SU-DHL-6 (cell line): Measurements from ENCODE around the gene RPP40.

Experiments
- H2AFZ ChIP-seq: fragments of 200-600 bp; sonication (generic); 2 replicates; pipeline ENCODE4 v1.6.1; 2014; ENCODE audit warnings: low read depth, mild to moderate bottlenecking, moderate library complexity, mixed read lengths, antibody characterized with exemption, low read length; ENCODE audit not compliant: severe bottlenecking
- H3F3A ChIP-seq: fragments of 200-600 bp; shearing (Covaris generic); 2 replicates; pipeline ENCODE4 v1.6.0; 2016; ENCODE audit warnings: antibody characterized with exemption, mild to moderate bottlenecking; ENCODE audit not compliant: insufficient read depth
- H3K27ac ChIP-seq: fragments of 200-600 bp; sonication (generic); 2 replicates; pipeline ENCODE4 v1.5.1; 2016; ENCODE audit warnings: low read depth, mild to moderate bottlenecking, low read length, moderate library complexity, mixed read lengths
- H3K27me3 ChIP-seq: fragments of 200-600 bp; sonication (generic), shearing (Covaris generic); 2 replicates; pipeline ENCODE4 v1.6.0; 2014; ENCODE audit warnings: mild to moderate bottlenecking, low read length
- H3K36me3 ChIP-seq: fragments of 200-600 bp; sonication (generic); 2 replicates; pipeline ENCODE4 v1.6.1; 2014; ENCODE audit warnings: mild to moderate bottlenecking, low read length, mixed read lengths
- H3K4me2 ChIP-seq: fragments of 300-600, 200-600 bp; shearing (Covaris generic), sonication (generic); 2 replicates; pipeline ENCODE4 v1.6.0; 2014; ENCODE audit warnings: low read length, low read depth, mild to moderate bottlenecking; ENCODE audit not compliant: poor library complexity, severe bottlenecking
- H3K4me3 ChIP-seq: fragments of 200-600 bp; sonication (generic); 2 replicates; pipeline ENCODE4 v1.5.1; 2014; ENCODE audit warnings: antibody characterized with exemption, low read length, mild to moderate bottlenecking, mixed read lengths; ENCODE audit not compliant: insufficient read depth, poor library complexity, severe bottlenecking
- H3K79me2 ChIP-seq: fragments of 200-600 bp; sonication (generic); 2 replicates; pipeline ENCODE4 v1.6.1; 2014; ENCODE audit warnings: mild to moderate bottlenecking, low read length, moderate library complexity; ENCODE audit not compliant: insufficient read depth
- H3K9ac ChIP-seq: fragments of 200-600 bp; sonication (generic); 2 replicates; pipeline ENCODE4 v1.7.0; 2014; ENCODE audit warnings: mild to moderate bottlenecking, low read length
- H3K9me2 ChIP-seq: fragments of 200-600 bp; sonication (generic); replicated peaks from 2 replicates; pipeline ENCODE4 v1.6.1; 2014; ENCODE audit warnings: low read length; ENCODE audit not compliant: insufficient read depth
- H3K9me3 ChIP-seq: fragments of 200-600 bp; sonication (generic); 2 replicates; pipeline ENCODE4 v1.6.1; 2014; ENCODE audit warnings: low read length, mixed read lengths; ENCODE audit not compliant: insufficient read depth
- H4K20me1 ChIP-seq: fragments of 200-600 bp; sonication (generic); 2 replicates; pipeline ENCODE4 v1.6.1; 2014; ENCODE audit warnings: low read depth, mild to moderate bottlenecking, antibody characterized with exemption, low read length, moderate library complexity, mixed read lengths
- EZH2phosphoT487 ChIP-seq: fragments of 200-600 bp; sonication (generic), shearing (Covaris generic); conservative IDR thresholded peaks from 2 replicates; pipeline ENCODE4 v1.6.1; 2018; ENCODE audit warnings: mild to moderate bottlenecking, antibody characterized with exemption, low read length, moderate library complexity, mixed read lengths
- TF ChIP-seq, protein P1 (sequence below): fragments of 200-600 bp; sonication (generic); IDR thresholded peaks from one replicate; pipeline ENCODE4 v1.5.1; 2017; ENCODE audit warnings: antibody characterized with exemption, mild to moderate bottlenecking, low read length, moderate library complexity; ENCODE audit not compliant: insufficient read depth, poor library complexity, severe bottlenecking

The RPP40 gene

DNA sequence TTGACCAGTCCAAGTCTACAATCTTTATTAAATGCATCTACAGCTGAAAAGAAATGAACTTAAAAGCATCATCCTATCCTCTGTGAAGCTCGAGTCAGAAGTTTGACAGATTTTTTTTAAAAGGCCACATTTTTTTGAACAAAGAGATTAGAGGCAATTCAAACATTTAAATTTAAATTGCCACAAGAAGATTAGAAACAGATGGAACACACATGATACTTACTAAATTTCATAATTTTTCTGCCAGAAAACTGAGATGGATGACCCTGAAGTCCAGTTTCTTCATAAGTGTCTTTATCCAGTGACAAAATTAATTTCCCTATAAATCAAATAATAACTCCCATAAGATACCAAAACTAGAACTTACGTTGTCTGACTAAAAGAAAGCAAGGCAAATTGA is 4.3 kb downstream of the RPP40 start:
- H3K27ac ChIP-seq: no peak overlapping the region
- H3K4me3 ChIP-seq: no peak overlapping the region
- no peaks in the 10 kb centered on the region for H3K9me2 ChIP-seq
- H3K4me2 ChIP-seq: no peak overlapping the region
- TF ChIP-seq EZH2phosphoT487: no peak
- TF ChIP-seq, protein P1, sequence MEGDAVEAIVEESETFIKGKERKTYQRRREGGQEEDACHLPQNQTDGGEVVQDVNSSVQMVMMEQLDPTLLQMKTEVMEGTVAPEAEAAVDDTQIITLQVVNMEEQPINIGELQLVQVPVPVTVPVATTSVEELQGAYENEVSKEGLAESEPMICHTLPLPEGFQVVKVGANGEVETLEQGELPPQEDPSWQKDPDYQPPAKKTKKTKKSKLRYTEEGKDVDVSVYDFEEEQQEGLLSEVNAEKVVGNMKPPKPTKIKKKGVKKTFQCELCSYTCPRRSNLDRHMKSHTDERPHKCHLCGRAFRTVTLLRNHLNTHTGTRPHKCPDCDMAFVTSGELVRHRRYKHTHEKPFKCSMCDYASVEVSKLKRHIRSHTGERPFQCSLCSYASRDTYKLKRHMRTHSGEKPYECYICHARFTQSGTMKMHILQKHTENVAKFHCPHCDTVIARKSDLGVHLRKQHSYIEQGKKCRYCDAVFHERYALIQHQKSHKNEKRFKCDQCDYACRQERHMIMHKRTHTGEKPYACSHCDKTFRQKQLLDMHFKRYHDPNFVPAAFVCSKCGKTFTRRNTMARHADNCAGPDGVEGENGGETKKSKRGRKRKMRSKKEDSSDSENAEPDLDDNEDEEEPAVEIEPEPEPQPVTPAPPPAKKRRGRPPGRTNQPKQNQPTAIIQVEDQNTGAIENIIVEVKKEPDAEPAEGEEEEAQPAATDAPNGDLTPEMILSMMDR: no peak
- H3K9ac ChIP-seq: no peak overlapping the region
- no peak overlapping the region for H2AFZ ChIP-seq
- no peaks in the 10 kb centered on the region for H3K27me3 ChIP-seq
- no peaks in the 10 kb centered on the region for H3K9me3 ChIP-seq
- 0 out of 2 replicates have a peak, but pooled peaks cover 8% of the 10 kb centered on the region for H3F3A ChIP-seq
- H3K36me3 ChIP-seq: peaks cover 16% of the 10 kb centered on the region; the same call in 1 of the 2 replicates
- no peaks in the 10 kb centered on the region for H3K79me2 ChIP-seq
- H4K20me1 ChIP-seq: no peaks in the 10 kb centered on the region

DNA sequence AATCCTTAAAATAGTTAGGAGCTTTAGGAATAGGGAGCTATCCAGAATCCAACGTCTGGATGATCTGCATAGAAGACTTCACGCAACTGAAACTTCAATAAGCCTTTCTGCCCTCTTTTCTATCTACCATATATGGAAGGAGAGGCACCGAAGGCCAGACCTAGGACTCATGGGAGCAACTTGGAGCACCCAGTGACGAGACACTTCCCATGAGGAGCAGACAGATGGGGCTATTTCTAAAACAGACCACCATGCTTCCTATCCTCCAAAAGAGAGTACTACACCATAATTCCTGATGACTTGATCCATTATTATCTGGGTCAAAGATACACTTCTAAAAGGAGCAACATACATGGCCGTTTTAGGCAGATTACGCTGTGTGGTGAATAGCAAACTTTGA is 6.0 kb downstream of the RPP40 start:
- Histone ChIP-seq H3K79me2 (no peaks in the 10 kb centered on the region), H4K20me1 (no peaks in the 10 kb centered on the region), H3K27me3 (no peaks in the 10 kb centered on the region), H3K9me2 (no peaks in the 10 kb centered on the region), H3K4me2 (no peak overlapping the region), H3F3A (0 out of 2 replicates have a peak, but pooled peaks cover 8% of the 10 kb centered on the region), H3K9ac (no peak overlapping the region), H3K9me3 (no peaks in the 10 kb centered on the region), H2AFZ (no peak overlapping the region), H3K36me3 (peaks cover 16% of the 10 kb centered on the region; the same call in 1 of the 2 replicates), H3K4me3 (no peak overlapping the region), H3K27ac (no peak overlapping the region)
- TF ChIP-seq, protein P1: no peak
- no peak for TF ChIP-seq EZH2phosphoT487

GRCh38 chr6:4994741-4995140 is 9.1 kb downstream of the RPP40 start:
- peaks cover 16% of the 10 kb centered on the region; the same call in 1 of the 2 replicates for H3K36me3 ChIP-seq
- no peaks in the 10 kb centered on the region for H3K9me2 ChIP-seq
- TF ChIP-seq, protein P1: no peak
- TF ChIP-seq EZH2phosphoT487: no peak
- no peaks in the 10 kb centered on the region for H3F3A ChIP-seq
- no peaks in the 10 kb centered on the region for H4K20me1 ChIP-seq
- no peak overlapping the region for H3K27ac ChIP-seq
- no peaks in the 10 kb centered on the region for H3K79me2 ChIP-seq
- H3K9me3 ChIP-seq: no peaks in the 10 kb centered on the region
- no peak overlapping the region for H3K4me2 ChIP-seq
- H2AFZ ChIP-seq: no peak overlapping the region
- H3K4me3 ChIP-seq: no peak overlapping the region
- no peak overlapping the region for H3K9ac ChIP-seq
- no peaks in the 10 kb centered on the region for H3K27me3 ChIP-seq
